SKM-1 (cell line): ENCODE measurements around the gene PRXL2A.

Experiments
- DNase-seq: peaks from one replicate; lab custom pipeline; 2025; ENCODE audit not compliant: unreplicated experiment; lab: John Stamatoyannopoulos, UW

PRXL2A gene

DNA sequence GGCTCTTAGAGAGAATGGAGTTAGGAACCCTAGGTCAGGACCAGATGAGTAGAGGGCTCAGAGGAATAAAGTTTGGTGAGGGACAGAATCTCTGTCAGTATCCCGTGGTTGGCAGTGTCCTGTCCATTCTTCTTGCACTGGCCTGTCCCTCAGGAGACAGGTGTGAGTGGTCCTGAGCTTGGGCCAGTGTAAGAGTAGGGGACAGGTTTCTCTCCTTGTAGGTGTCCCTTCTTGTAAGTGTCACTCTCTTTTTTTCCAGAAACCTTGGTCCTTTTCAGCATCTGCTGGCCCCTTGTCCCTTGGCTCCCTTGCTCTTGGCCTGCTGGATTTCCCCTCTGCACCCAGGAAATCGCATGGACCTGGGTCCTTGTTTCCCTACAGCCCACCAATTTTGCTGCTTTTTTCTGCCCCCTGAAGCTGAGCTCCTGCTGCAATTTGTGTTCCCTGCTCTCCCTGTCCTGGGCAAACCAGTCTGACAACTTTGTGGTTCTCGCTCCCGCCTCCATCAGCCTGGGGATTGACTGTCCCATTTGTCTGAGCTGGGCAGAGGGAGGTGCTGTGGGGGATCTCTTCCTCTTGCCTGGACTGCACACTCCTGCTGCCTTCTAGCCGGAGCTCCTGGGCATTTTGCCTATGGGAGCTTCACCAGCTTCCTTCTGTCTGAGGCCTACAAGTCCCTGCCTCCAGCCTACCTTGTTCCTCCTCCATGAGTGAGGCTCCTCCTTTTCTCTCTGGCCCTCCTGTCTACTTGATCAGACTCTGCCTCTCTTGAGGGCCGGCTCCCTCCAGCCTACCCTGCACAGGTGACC, 52.3 kb downstream of the PRXL2A start:
- DNase-seq: no peak

GRCh38 chr10:80461208-80462183, 53.1 kb downstream of the PRXL2A start:
- no peak for DNase-seq

GRCh38 chr10:80462299-80462980, 54.1 kb downstream of the PRXL2A start:
- DNase-seq: no peak

- DNase-seq: no peak
These were observed 54.8 kb downstream of the PRXL2A start for GRCh38 chr10:80462981-80463741.

GRCh38 chr10:80463868-80464267, 55.5 kb downstream of the PRXL2A start:
- DNase-seq: no peak

GRCh38 chr10:80464557-80465450, 56.5 kb downstream of the PRXL2A start:
- no peak for DNase-seq

GRCh38 chr10:80465451-80465835, 57.1 kb downstream of the PRXL2A start:
- DNase-seq: no peak

- DNase-seq: no peak
These were observed 57.7 kb downstream of the PRXL2A start for GRCh38 chr10:80465839-80466590.

DNA sequence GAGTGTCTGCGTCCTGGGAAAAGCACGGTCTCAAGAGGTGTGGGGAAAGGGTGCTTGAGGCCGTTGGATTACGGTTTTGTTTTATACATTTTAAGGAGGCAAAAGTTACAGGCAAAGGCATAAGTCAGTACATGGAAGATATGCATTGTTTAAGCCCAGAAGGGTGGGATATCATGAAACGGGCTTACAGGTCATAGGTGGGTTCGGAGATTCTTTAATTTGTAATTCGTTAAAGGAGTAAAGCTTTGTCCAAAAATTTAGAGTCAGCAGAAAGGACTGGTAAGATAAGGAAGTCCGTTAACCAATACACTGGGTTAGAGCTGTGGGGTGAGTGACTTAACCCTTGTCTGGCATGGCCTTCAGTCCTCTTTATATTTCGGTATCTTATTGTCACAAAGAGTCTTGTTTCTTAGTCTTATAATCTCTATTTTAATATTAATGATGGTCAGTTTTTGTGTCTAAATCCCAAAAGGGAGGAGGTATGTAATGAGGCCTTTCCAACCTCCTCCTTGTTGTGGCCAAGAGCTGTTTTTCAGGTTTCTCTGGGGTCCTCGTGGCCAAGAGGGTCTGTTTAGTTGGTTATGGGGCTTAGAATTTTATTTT, 58.5 kb downstream of the PRXL2A start:
- DNase-seq: no peak

GRCh38 chr10:80468002-80468401, 59.7 kb downstream of the PRXL2A start:
- no peak for DNase-seq

- DNase-seq: no peak
These were observed 60.6 kb downstream of the PRXL2A start for GRCh38 chr10:80468806-80469421.

- DNase-seq: no peak
These were observed 61.9 kb downstream of the PRXL2A start for GRCh38 chr10:80470266-80470665.

DNA sequence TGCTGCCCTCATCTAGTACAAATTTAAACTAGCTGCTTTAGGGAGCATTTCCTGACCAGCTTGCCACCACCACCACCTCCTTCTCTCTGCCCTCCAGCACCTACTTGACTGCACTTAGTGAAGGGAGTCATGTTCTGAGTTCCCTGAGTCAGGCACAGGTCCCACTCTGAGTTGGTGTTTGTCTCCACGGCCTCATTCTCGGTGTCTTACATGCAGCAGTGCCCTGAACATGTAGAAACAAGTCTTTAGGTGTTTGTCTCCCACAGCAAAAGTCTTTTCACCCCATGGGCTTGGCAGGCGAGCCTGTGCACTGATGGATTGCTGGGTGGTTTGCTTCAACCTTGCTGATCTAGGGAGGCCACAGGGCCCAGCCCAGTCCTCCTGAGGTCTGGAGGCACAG, 62.6 kb downstream of the PRXL2A start:
- DNase-seq: no peak

DNA sequence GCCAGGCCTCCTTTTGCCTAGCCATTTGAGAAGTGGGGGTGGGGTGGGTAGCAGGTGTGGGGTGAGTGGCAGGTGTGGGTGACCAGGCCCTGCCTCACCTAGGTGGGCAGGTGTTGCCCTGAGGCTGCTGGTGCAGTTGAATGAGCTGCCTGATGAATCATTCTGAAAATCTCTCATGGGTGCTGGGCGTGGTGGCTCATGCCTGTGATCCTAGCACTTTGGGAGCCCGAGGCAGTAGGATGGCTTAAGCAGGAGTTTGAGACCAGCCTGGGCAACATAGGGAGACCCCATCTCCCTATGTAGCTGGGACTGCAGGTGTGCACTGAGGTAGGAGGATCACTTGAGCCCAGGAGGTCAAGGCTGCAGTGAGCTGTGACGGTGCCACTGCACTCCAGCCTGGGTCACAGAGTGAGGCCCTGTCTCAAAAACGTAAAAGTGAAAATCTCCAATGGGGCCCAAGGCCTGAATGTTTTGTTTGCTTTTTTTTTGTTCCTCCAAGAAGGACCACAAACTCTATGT, 63.4 kb downstream of the PRXL2A start:
- no peak for DNase-seq

DNA sequence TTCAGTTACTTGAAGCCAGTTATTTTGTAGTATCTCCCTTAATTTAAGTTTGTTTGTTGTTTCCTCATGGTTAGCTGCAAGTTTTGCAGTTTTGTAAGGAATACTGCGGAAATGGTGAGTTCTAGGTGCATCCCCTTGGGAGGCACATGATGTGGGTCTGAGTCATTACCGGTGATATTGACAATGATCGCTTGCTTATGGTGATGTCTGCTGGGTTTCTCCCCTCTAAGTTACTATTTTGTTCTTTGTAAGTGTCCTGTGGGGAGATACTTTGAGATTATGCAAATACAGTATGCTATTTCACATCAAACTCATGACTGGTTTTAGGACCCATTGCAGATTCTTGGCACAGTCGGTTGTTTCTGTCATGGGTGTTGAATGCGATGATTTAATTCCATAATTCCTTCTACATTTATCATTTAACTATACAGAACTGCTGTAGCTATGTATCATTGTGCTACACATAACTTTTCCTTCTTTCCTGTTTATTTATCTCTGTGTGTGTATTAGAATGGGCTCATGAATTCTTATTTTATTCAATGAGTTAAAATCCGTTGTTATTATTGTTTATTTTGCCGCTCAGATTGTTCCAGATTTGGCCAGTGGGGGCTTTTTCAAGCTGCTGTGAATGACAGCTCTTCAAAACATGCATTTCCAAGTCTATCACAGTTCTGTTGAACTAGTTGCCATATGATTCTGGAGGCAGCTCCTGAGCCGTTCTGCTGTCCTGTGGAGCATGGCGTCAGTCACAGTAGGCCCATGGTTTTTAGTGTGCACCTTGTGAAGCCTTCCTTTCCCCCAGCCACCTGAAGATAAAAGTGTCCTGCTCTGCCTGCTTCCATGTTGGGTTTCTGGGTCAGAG, 64.1 kb downstream of the PRXL2A start:
- DNase-seq: no peak

GRCh38 chr10:80473096-80473657, 64.8 kb downstream of the PRXL2A start:
- no peak for DNase-seq
